ENCODE measurements around the gene CENPH. TPM values are rescaled to one million over a fixed set of nuclear protein-coding genes. Genes with fewer than 3 reads are reported as not detected.
"Not testable (repeated sequence)": the region's sequence is repeated elsewhere in the genome, so short reads cannot be mapped to it uniquely, and the experiment has no call there.

Gene CENPH, protein sequence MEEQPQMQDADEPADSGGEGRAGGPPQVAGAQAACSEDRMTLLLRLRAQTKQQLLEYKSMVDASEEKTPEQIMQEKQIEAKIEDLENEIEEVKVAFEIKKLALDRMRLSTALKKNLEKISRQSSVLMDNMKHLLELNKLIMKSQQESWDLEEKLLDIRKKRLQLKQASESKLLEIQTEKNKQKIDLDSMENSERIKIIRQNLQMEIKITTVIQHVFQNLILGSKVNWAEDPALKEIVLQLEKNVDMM
- total RNA-seq (2014; rRNA removed; shearing (Covaris generic)), result 43.9 and 50.4 TPM in 2 replicates
- polyA plus RNA-seq (2015; cell fraction: cytosol; rRNA removed), result 65.3 and 75.0 TPM in 2 replicates
- polyA plus RNA-seq (2015; cell fraction: nucleus; rRNA removed), result 29.0 and 29.6 TPM in 2 replicates

GRCh38 chr5:69189162-69190086, at the start of gene CENPH:
CENPH (plus strand) TSS chr5:69189583; CDS start chr5:69189635, 52 bp downstream.
- DNase-seq (ENCODE audit: low read depth), result peak; percentile 92

DNA sequence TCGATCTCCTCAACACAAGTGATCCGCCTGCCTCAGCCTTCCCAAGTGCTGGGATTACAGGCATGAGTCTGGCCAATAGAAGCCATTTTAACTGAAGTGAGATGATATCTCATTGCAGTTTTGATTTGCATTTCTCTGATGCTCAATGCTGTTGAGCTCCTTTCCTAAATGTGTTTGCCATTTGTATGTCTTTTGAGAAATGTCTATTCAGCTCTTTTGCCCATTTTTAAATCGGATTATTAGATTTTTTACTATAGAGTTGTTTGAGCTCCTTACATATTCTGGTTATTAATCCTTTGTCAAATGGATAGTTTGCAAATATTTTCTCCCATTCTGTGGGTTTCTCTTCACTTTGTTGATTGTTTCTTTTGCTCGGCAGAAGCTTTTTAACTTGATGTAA, 49.1 kb upstream of the CENPH start:
- DNase-seq (ENCODE audit: low read depth), result not testable (repeated sequence)

GRCh38 chr5:69140827-69141226, 48.6 kb upstream of the CENPH start:
- DNase-seq (ENCODE audit: low read depth), result no peak

DNA sequence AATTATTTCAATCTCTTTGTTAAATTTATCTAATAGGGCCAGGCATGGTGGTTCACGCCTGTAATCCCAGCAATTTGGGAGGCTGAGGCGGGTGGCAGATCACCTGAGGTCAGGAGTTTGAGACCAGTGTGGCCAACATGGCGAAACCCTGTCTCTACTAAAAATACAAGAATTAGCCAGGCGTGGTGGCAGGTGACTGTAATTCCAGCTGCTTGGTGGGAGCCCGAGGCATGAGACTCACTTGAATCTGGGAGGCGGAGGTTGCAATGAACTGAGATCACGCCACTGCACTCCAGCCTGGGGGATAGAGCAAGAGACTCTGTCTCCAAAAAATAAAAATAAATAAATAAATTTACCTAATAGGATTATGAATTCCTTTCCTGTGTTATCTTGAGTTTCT, 40.8 kb upstream of the CENPH start:
- not testable (repeated sequence) for DNase-seq (ENCODE audit: low read depth)

- DNase-seq (ENCODE audit: low read depth), result no peak
Observed at GRCh38 chr5:69148981-69149675, 40.3 kb upstream of the CENPH start.

DNA sequence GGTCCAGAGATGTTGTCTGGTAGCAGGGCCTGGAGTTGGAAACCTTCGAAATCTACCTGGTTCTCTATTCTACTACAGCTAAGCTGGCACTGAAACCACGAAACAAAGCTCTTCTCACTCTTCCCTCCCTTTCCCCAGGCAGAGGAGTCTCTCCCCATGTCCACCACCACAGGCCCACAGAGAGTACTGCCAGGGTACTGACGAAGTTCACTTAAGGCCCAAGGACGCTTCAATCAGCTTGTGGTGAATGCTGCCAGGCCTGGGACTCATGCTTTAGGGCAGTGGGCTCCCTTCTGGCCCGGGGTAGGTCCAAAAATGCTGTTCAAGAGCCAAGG, 39.7 kb upstream of the CENPH start:
- DNase-seq (ENCODE audit: low read depth), result no peak

GRCh38 chr5:69152731-69153130, 36.7 kb upstream of the CENPH start:
- DNase-seq (ENCODE audit: low read depth), result no peak

- DNase-seq (ENCODE audit: low read depth), result no peak
Observed at GRCh38 chr5:69156456-69156855, 32.9 kb upstream of the CENPH start.

- no peak for DNase-seq (ENCODE audit: low read depth)
Observed at GRCh38 chr5:69158039-69158438, 31.3 kb upstream of the CENPH start.

DNA sequence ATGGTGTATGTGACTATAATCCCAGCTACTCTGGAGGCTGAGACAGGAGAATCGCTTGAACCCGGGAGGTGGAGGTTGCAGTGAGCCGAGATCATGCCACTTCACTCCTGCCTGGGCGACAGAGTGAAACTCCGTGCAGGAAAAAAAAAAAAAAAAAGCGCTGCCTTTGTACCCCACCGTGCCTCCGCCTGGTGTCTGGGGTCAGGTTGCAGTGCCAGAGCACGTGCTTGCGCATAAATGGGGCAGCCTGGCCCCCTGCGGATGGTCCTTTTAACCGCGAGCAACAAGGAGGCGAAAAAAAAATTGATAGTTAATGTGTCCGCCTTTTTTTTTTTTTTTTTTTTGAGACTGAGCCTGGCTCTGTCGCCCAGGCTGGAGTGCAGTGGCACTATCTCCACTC, 28.7 kb upstream of the CENPH start:
- DNase-seq (ENCODE audit: low read depth), result no peak

GRCh38 chr5:69166686-69167492, 22.5 kb upstream of the CENPH start, which contains the start of gene CCNB1:
CCNB1 (plus strand) TSS chr5:69167150; CDS start chr5:69167263, 113 bp downstream.
- peak; percentile 98 for DNase-seq (ENCODE audit: low read depth)

GRCh38 chr5:69167493-69167855, 21.9 kb upstream of the CENPH start:
- DNase-seq (ENCODE audit: low read depth), result no peak

GRCh38 chr5:69167929-69168328, 21.5 kb upstream of the CENPH start:
- no peak for DNase-seq (ENCODE audit: low read depth)

GRCh38 chr5:69170495-69170894, 18.9 kb upstream of the CENPH start:
- no peak for DNase-seq (ENCODE audit: low read depth)

- no peak for DNase-seq (ENCODE audit: low read depth)
Observed at GRCh38 chr5:69170969-69171368, 18.4 kb upstream of the CENPH start.

- not testable (repeated sequence) for DNase-seq (ENCODE audit: low read depth)
Observed at GRCh38 chr5:69181659-69182293, 7.6 kb upstream of the CENPH start.

DNA sequence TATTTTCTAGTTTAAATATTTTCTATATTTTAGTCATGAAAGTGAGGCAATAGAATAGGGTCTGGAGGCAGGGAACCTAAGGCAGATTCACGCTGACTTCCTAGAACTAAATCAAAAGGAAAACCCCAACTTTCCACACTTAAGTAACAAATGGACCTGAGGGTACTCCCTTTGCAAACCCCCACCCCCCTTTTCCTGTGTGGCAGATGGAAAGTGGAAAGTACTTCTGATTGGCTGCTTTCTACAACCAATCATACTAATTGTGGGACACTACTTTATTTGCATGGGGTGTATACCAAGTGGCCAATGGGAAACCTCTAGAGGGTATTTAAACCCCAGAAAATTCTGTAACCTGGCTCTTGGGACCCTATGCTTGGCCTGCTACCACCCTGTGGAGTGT, 4.8 kb upstream of the CENPH start:
- DNase-seq (ENCODE audit: low read depth), result no peak

- DNase-seq (ENCODE audit: low read depth), result no peak
Observed at GRCh38 chr5:69187342-69187741, 2.0 kb upstream of the CENPH start.

- no peak for DNase-seq (ENCODE audit: low read depth)
Observed at GRCh38 chr5:69188811-69189161, 597 bp upstream of the CENPH start.

DNA sequence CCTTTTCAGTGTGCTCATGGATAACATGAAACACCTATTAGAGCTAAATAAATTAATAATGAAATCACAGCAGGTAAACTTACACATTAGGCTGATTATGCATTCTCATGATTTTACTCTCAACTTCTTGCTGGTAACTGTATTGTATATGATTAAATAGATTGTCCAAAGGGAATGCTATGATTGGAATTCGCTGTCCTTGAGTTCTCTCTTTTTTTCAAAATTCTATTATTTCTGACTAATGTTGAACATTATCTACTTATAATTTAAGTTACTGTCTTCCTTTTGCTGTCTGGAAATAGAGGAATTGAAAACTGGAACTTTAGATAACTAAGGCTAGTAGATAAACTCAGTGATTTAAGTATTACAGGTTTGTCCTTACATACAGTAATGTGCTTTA, 13.1 kb downstream of the CENPH start:
- no peak for DNase-seq (ENCODE audit: low read depth)
